ENCODE measurements around the gene CHEK2.

DNA sequence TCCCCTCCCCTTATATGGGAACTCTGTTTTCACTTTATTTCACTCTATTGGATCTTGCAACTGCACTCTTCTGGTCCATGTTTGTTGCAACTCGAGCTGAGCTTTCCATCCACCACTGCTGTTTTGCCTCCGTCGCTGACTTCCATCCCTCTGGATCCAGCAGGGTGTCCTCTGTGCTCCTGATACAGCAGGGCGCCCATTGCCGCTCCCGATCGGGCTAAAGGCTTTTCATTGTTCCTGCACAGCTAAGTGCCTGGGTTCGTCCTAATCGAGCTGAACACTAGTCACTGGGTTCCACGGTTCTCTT, 19.8 kb upstream of the CHEK2 start:
- TF ChIP-seq MYC (IDR thresholded peaks at IDR 0.05; ENCODE audit: low read depth, low read length) = no peak
- TF ChIP-seq, protein P1, sequence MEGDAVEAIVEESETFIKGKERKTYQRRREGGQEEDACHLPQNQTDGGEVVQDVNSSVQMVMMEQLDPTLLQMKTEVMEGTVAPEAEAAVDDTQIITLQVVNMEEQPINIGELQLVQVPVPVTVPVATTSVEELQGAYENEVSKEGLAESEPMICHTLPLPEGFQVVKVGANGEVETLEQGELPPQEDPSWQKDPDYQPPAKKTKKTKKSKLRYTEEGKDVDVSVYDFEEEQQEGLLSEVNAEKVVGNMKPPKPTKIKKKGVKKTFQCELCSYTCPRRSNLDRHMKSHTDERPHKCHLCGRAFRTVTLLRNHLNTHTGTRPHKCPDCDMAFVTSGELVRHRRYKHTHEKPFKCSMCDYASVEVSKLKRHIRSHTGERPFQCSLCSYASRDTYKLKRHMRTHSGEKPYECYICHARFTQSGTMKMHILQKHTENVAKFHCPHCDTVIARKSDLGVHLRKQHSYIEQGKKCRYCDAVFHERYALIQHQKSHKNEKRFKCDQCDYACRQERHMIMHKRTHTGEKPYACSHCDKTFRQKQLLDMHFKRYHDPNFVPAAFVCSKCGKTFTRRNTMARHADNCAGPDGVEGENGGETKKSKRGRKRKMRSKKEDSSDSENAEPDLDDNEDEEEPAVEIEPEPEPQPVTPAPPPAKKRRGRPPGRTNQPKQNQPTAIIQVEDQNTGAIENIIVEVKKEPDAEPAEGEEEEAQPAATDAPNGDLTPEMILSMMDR (IDR thresholded peaks at IDR 0.05; ENCODE audit: low read depth, low read length) = no peak
- no peak for TF ChIP-seq POLR2A (IDR thresholded peaks at IDR 0.05; ENCODE audit: extremely low read depth, insufficient read length)

Data from NB4 (cell line).